Right lobe of liver (tissue), 6 donors: ENCODE measurements around the gene ANAPC7. TPM values are rescaled to one million over a fixed set of nuclear protein-coding genes. Genes with fewer than 3 reads are reported as not detected.

Source experiments
- ATAC-seq, 4 donors: fragments of 200-7000 bp; cut with Tn5 transposase; one replicate each; pipeline ENCODE4 v1.9.1; 2020; ENCODE audit warnings: mild to moderate bottlenecking in 4 of 4, moderate library complexity in 4 of 4
- DNase-seq, 3 donors: peaks; one replicate each; pipeline ENCODE4 v3.0.0-alpha.2; 2020
- H3K27ac ChIP-seq, 3 donors: fragments of 200-600 bp; one replicate each; pipeline ENCODE4 v1.8.0; 2022
- H3K27me3 ChIP-seq, 2 donors: fragments of 200-600 bp; one replicate each; pipeline ENCODE4 v1.8.0; 2022
- H3K36me3 ChIP-seq, 4 donors: fragments of 200-600 bp; sonication (generic) in 1 of 4; one replicate each; pipeline versions ENCODE4 v1.5.1 to v1.8.0; 2017 to 2022; ENCODE audit warnings: control low read depth in 1 of 4
- H3K4me1 ChIP-seq, 4 donors: fragments of 200-600 bp; sonication (generic) in 1 of 4; one replicate each; pipeline versions ENCODE4 v1.5.1 to v1.8.0; 2017 to 2022; ENCODE audit warnings: control low read depth in 1 of 4
- H3K4me3 ChIP-seq, 3 donors: fragments of 200-600 bp; one replicate each; pipeline ENCODE4 v1.8.0; 2022
- H3K9me3 ChIP-seq, 4 donors: fragments of 200-600 bp; sonication (generic) in 1 of 4; one replicate each; pipeline versions ENCODE4 v1.5.1 to v1.8.0; 2017 to 2022; ENCODE audit warnings: control low read depth in 1 of 4
- CTCF ChIP-seq, 4 donors: fragments of 200-600 bp in 3 of 4; fragments of 450-650 bp in 1 of 4; IDR thresholded peaks; one replicate each; pipeline versions ENCODE4 v1.5.1 to v1.8.0; 2016 to 2022; ENCODE audit warnings: antibody characterized with exemption in 4 of 4, mild to moderate bottlenecking in 2 of 4
- POLR2A ChIP-seq: fragments of 450-650 bp; IDR thresholded peaks from one replicate; pipeline ENCODE4 v1.6.1; 2017; ENCODE audit warnings: antibody characterized with exemption, mild to moderate bottlenecking
- WGBS: methylation state at CpG from one replicate; pipeline ENCODE4 v1.1.6; 2018; ENCODE audit warnings: low coverage, low lambda C conversion rate; ENCODE audit not compliant: insufficient coverage; ENCODE audit errors: missing lambda C conversion rate; 5-methylcytosine and 5-hydroxymethylcytosine counted together
- intact Hi-C, 2 donors: fragments of 100-400 bp; cut with DNase I; formaldehyde crosslinking; loops; one replicate each; pipeline versions ENCODE4 v1.11.2 to v1.14.1; 2022
- long read RNA-seq: library from polyadenylated mRNA; unstranded; transcript quantifications from one replicate; pipeline ENCODE4 v2.0.0, GENCODE V29; 2019
- total RNA-seq, 6 experiments: library from RNA; depleted of rRNA in 2 of 6; stranded (reverse); fragments of >200 nt in 2 of 6; fragmentation: NEBNext Ultra II Directional in 3 of 6; extraction: Animal tissue kit (Norgen Biotek cat#: 25700) in 3 of 6; gene quantifications; one replicate each; pipeline versions ENCODE4 v1.1.0 to v1.2.4, GENCODE V29; 2016 to 2023
- donor health status: DM: no; HTN: yes; CAD: no.
- donor health status: DM: no; HTN: no; CAD: no.
- donor health status: DM: no; HTN: no; CAD: no.
- donor health status: DM: no; HTN: yes; CAD: no.
- donor health status: DM: no; HTN: yes; CAD: no.

Gene ANAPC7
- total RNA-seq, result 10 to 100 TPM; 14.6 to 22.8 (median 18.0) TPM
- long read RNA-seq, partial matches to known transcripts, result 1 of 2 reads
- long read RNA-seq, other reads (novel, unspliced or antisense), result 1 of 2 reads

GRCh38 chr12:110403146-110403975, at the start of gene ANAPC7:
Gene ANAPC7, minus strand, starts transcription at chr12:110403708. Its CDS starts 81 bp downstream, at chr12:110403627.
- 0% methylated on average over 18 of the region's 62 CpGs for WGBS
- Histone ChIP-seq H3K4me1 (peaks cover 0 to 10% (median 4%) of the 10 kb centered on the region in 4 donors), H3K27me3 (no peaks in the 10 kb centered on the region), H3K4me3 (peak within 1 kb of the TSS; percentile 93 to 100 (median 98)), H3K36me3 (no peaks in the 10 kb centered on the region), H3K27ac (peak within 1 kb of the TSS; percentile 93 to 98 (median 94)), H3K9me3 (no peaks in the 10 kb centered on the region)
- intact Hi-C loops, result no loop called here
- peak; percentile 89 to 92 (median 92) for DNase-seq
- peak; percentile 97 to 99 (median 98) for ATAC-seq
- TF ChIP-seq CTCF (IDR thresholded peaks at IDR 0.05) (no peak), POLR2A (peak; percentile 48)

DNA sequence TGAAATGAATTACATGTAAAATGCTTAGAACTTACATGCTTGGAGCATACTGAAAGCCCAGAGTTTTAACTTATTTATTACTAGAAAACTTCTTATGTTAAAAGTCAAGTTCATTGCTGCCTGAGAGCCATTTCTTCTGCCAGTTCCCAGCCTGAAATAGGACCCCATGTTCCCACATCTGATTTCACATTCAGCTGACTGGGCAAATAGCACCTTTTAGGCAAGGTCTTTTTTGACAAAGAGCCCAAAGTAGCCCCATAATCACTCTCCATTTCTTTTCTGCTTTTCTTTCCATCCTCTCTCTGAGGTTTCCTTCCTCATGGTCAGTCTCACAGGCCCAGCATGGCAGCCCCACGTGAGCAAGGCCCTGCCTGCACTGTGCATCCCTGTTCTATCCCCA, 47.8 kb upstream of the ANAPC7 start:
- H3K36me3 ChIP-seq, result no peaks in the 10 kb centered on the region
- TF ChIP-seq POLR2A (no peak), CTCF (IDR thresholded peaks at IDR 0.05) (no peak)
- H3K27ac ChIP-seq, result peak overlapping the region in 1 of 3 donors; percentile 86
- intact Hi-C loops, result loop anchor here in 1 of 2 donors (10.0 kb wide), 2 partner anchors 64 to 144 kb away; no protein-coding TSS in a partner anchor
- no peak for DNase-seq
- no peak for ATAC-seq
- peaks cover 0 to 33% (median 4%) of the 10 kb centered on the region in 4 donors for H3K4me1 ChIP-seq
- H3K9me3 ChIP-seq, result no peaks in the 10 kb centered on the region
- H3K4me3 ChIP-seq, result no peak overlapping the region
- 75% methylated on average over 1 of the region's 1 CpG for WGBS
- no peaks in the 10 kb centered on the region for H3K27me3 ChIP-seq

GRCh38 chr12:110449799-110450497, 46.4 kb upstream of the ANAPC7 start, which contains the start of gene ARPC3:
Gene ARPC3, minus strand, starts transcription at chr12:110450337. Its CDS starts 77 bp downstream, at chr12:110450260.
- TF ChIP-seq CTCF (IDR thresholded peaks at IDR 0.05), result peak; percentile 87 to 95 (median 90)
- TF ChIP-seq POLR2A, result peak; percentile 64
- no peaks in the 10 kb centered on the region for H3K27me3 ChIP-seq
- peaks cover 0 to 30% (median 4%) of the 10 kb centered on the region in 4 donors for H3K4me1 ChIP-seq
- DNase-seq (peak; percentile 96 to 97 (median 97)), ATAC-seq (peak; percentile 94 to 98 (median 96))
- intact Hi-C loops, result loop anchor here in 1 of 2 donors (10.0 kb wide), 2 partner anchors 65 to 145 kb away; no protein-coding TSS in a partner anchor
- WGBS, result 0% methylated on average over 35 of the region's 51 CpGs
- peak within 1 kb of the TSS; percentile 81 to 89 (median 86) for H3K27ac ChIP-seq
- H3K36me3 ChIP-seq, result peaks cover 0 to 7% (median under 1%) of the 10 kb centered on the region in 4 donors
- peak within 1 kb of the TSS; percentile 69 to 92 (median 85) for H3K4me3 ChIP-seq
- H3K9me3 ChIP-seq, result no peaks in the 10 kb centered on the region

DNA sequence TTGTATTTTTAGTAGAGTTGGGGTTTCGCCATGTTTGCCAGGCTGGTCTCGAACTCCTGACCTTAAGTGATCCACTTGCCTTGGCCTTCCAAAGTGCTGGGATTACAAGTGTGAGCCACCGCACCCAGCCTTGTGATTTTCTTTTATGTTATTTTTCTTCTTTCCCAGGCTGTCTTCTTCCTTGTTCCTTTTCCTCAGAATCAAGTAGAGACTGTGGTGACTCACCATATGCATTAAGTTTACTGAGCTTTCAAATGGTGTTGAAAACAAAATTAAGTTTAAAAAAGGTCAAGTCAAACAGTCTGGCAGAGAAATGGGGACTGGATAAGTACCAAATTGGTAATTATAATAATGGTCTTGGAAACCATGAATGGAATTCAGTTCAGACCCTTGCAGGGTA, 40.9 kb upstream of the ANAPC7 start:
- no peak for TF ChIP-seq POLR2A
- no peak for TF ChIP-seq CTCF (IDR thresholded peaks at IDR 0.05)
- H3K36me3 ChIP-seq, result peaks cover 0 to 40% (median 26%) of the 10 kb centered on the region in 4 donors
- intact Hi-C loops, result no loop called here

More for the DNA sequence above, 40.9 kb upstream of the ANAPC7 start:
- whole genome bisulfite sequencing, result 100% methylated on average over 3 of the region's 3 CpGs
- DNase-seq (no peak), ATAC-seq (no peak)
- no peak overlapping the region for H3K27ac ChIP-seq
- no peaks in the 10 kb centered on the region for H3K27me3 ChIP-seq
- no peaks in the 10 kb centered on the region for H3K9me3 ChIP-seq
- peaks cover 0 to 11% (median 3%) of the 10 kb centered on the region in 4 donors for H3K4me1 ChIP-seq
- no peak overlapping the region for H3K4me3 ChIP-seq
